DOHH2 (cell line): Measurements from ENCODE around the gene IFT88.

ENCODE experiments used
- CTCF ChIP-seq: fragments of 200-600 bp; sonication (generic); IDR thresholded peaks from one replicate; pipeline ENCODE4 v1.5.1; 2014; ENCODE audit warnings: antibody characterized with exemption, mild to moderate bottlenecking, low read depth, low read length; ENCODE audit not compliant: poor library complexity, severe bottlenecking
- EZH2phosphoT487 ChIP-seq: fragments of 200-600 bp; sonication (generic); IDR thresholded peaks from 2 replicates; pipeline ENCODE4 v1.6.1; 2017; ENCODE audit warnings: borderline replicate concordance, mild to moderate bottlenecking, antibody characterized with exemption, low read length, moderate library complexity, mixed read lengths

GRCh38 chr13:20553311-20553710, 13.6 kb upstream of the IFT88 start:
- TF ChIP-seq CTCF (no peak), EZH2phosphoT487 (no peak)
